PC-9 (cell line): ENCODE data around the gene FUT2.

Experiments used
- EZH2 ChIP-seq: fragments of 200-600 bp; sonication (generic); IDR thresholded peaks from 2 replicates; pipeline ENCODE4 v1.8.0; 2017; ENCODE audit warnings: antibody characterized with exemption, low read depth
- TF ChIP-seq, protein P1 (sequence below): fragments of 200-600 bp; sonication (generic); conservative IDR thresholded peaks from 2 replicates; pipeline ENCODE4 v1.6.1; 2017; ENCODE audit warnings: mixed run types, antibody characterized with exemption, mild to moderate bottlenecking, moderate library complexity

- TF ChIP-seq, protein P1, sequence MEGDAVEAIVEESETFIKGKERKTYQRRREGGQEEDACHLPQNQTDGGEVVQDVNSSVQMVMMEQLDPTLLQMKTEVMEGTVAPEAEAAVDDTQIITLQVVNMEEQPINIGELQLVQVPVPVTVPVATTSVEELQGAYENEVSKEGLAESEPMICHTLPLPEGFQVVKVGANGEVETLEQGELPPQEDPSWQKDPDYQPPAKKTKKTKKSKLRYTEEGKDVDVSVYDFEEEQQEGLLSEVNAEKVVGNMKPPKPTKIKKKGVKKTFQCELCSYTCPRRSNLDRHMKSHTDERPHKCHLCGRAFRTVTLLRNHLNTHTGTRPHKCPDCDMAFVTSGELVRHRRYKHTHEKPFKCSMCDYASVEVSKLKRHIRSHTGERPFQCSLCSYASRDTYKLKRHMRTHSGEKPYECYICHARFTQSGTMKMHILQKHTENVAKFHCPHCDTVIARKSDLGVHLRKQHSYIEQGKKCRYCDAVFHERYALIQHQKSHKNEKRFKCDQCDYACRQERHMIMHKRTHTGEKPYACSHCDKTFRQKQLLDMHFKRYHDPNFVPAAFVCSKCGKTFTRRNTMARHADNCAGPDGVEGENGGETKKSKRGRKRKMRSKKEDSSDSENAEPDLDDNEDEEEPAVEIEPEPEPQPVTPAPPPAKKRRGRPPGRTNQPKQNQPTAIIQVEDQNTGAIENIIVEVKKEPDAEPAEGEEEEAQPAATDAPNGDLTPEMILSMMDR = no peak
- TF ChIP-seq EZH2 = no peak
Measured at GRCh38 chr19:48668761-48669160, 27.0 kb upstream of the FUT2 start.
